ENCODE measurements around the gene OR4D6.

DNA sequence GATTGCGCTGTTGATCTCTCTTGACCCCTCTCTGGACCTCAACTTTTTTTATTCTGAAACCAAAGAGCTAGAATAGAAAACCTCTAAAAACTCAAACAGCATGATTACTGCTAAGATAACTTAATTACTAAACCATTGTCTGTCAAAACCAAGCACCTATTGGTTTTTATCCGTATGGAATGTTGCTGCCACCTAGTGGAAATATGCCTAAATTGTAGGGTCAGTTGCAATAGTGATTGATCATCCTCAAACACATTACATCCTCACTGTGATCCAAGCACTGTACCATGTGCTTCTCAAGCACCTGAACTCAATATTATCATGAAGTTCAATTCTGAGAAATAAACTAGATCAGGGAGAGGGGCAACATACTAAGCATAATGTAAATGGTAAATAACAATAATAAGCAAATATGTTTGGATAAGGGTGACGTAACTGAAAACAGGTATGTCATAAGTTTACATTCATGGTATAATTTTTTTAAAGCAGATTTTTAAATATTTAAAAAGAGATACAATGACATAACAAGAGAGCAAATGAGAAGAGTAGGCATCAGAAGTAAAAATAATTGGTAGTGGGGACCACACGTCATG, 26.7 kb upstream of the OR4D6 start:
- TF ChIP-seq, protein P1, sequence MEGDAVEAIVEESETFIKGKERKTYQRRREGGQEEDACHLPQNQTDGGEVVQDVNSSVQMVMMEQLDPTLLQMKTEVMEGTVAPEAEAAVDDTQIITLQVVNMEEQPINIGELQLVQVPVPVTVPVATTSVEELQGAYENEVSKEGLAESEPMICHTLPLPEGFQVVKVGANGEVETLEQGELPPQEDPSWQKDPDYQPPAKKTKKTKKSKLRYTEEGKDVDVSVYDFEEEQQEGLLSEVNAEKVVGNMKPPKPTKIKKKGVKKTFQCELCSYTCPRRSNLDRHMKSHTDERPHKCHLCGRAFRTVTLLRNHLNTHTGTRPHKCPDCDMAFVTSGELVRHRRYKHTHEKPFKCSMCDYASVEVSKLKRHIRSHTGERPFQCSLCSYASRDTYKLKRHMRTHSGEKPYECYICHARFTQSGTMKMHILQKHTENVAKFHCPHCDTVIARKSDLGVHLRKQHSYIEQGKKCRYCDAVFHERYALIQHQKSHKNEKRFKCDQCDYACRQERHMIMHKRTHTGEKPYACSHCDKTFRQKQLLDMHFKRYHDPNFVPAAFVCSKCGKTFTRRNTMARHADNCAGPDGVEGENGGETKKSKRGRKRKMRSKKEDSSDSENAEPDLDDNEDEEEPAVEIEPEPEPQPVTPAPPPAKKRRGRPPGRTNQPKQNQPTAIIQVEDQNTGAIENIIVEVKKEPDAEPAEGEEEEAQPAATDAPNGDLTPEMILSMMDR (conservative IDR thresholded peaks at IDR 0.05; ENCODE audit: low read depth, low read length), result peak; percentile 92
- TF ChIP-seq EZH2 (IDR thresholded peaks at IDR 0.05; ENCODE audit: borderline replicate concordance, low read depth, low read length, poor library complexity, severe bottlenecking), result no peak

All from A673 (cell line).